GM18498 (cell line): Measurements from ENCODE around the gene CFAP68.

Experiments used
- ATAC-seq: cut with Tn5 transposase; IDR thresholded peaks from one replicate; pipeline ENCODE4 v1.9.1; 2021; ENCODE audit warnings: mild to moderate bottlenecking, moderate library complexity; ENCODE audit not compliant: unreplicated experiment

The CFAP68 gene

GRCh38 chr11:111878849-111879636, at the start of gene CFAP68, which contains the start of gene FDXACB1:
TSS of gene CFAP68 (plus strand) at chr11:111879541. CDS start at chr11:111879561, 20 bp downstream.
TSS of gene FDXACB1 (minus strand) at chr11:111879165. CDS start at chr11:111879132, 33 bp downstream.
- ATAC-seq = peak; percentile 91

GRCh38 chr11:111833524-111833923, 45.8 kb upstream of the CFAP68 start:
- ATAC-seq = no peak

GRCh38 chr11:111834432-111835163, 44.7 kb upstream of the CFAP68 start:
- ATAC-seq = no peak

GRCh38 chr11:111835665-111836064, 43.7 kb upstream of the CFAP68 start:
- ATAC-seq = no peak

GRCh38 chr11:111836162-111836561, 43.2 kb upstream of the CFAP68 start:
- no peak for ATAC-seq

- peak; percentile 81 for ATAC-seq
These were observed 42.6 kb upstream of the CFAP68 start for GRCh38 chr11:111836721-111837120.

GRCh38 chr11:111837366-111837891, 41.9 kb upstream of the CFAP68 start:
- no peak for ATAC-seq

GRCh38 chr11:111838054-111838453, 41.3 kb upstream of the CFAP68 start:
- ATAC-seq = no peak

- no peak for ATAC-seq
These were observed 39.2 kb upstream of the CFAP68 start for GRCh38 chr11:111840143-111840542.

GRCh38 chr11:111841370-111842053, 37.8 kb upstream of the CFAP68 start:
- ATAC-seq = peak; percentile 67

GRCh38 chr11:111843661-111844060, 35.7 kb upstream of the CFAP68 start:
- ATAC-seq = no peak

- no peak for ATAC-seq
These were observed 33.9 kb upstream of the CFAP68 start for GRCh38 chr11:111845276-111846028.

- ATAC-seq = no peak
These were observed 33.3 kb upstream of the CFAP68 start for GRCh38 chr11:111846063-111846462.

GRCh38 chr11:111846636-111847035, 32.7 kb upstream of the CFAP68 start:
- no peak for ATAC-seq

GRCh38 chr11:111849631-111850030, 29.7 kb upstream of the CFAP68 start:
- ATAC-seq = no peak

GRCh38 chr11:111851067-111851466, 28.3 kb upstream of the CFAP68 start:
- ATAC-seq = no peak

- no peak for ATAC-seq
These were observed 27.7 kb upstream of the CFAP68 start for GRCh38 chr11:111851636-111852035.

GRCh38 chr11:111852103-111852502, 27.2 kb upstream of the CFAP68 start:
- ATAC-seq = no peak

- ATAC-seq = no peak
These were observed 23.8 kb upstream of the CFAP68 start for GRCh38 chr11:111855506-111855905.

- no peak for ATAC-seq
These were observed 19.1 kb upstream of the CFAP68 start for GRCh38 chr11:111860257-111860656.
